ENCODE data around the gene TEAD3.
"Not testable (repeated sequence)": the region's sequence is repeated elsewhere in the genome, so short reads cannot be mapped to it uniquely, and the experiment has no call there.

Gene TEAD3

DNA sequence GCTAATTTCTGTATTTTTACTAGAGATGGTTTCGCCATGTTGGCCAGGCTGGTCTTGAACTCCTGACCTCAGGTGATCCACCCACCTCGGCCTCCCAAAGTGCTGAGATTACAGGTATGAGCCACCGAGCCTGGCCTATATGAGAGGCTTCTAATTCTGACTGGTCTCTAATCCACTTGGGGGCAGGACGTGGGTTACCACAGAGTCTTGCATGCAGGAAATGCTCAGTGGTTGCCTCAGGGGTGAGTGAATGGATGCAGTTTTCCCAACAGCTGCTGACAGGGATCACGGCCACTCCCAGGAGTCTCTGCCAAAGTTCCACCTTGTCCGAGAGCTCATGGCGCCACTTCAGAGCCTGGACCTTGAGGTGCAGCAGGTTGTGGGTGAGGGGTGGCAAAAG, 51.2 kb downstream of the TEAD3 start:
- Histone ChIP-seq H3K27ac (ENCODE audit: low read depth, low read length) (no peak overlapping the region), H3K4me3 (ENCODE audit: low read length) (no peak overlapping the region), H3K9ac (ENCODE audit: low read length) (no peak overlapping the region), H3K27me3 (ENCODE audit: control insufficient read depth, insufficient read depth, low read length) (no peaks in the 10 kb centered on the region), H3K4me1 (ENCODE audit: control insufficient read depth, insufficient read depth, low read length) (no peaks in the 10 kb centered on the region), H3K36me3 (ENCODE audit: control insufficient read depth, insufficient read depth, low read length) (no peaks in the 10 kb centered on the region)

DNA sequence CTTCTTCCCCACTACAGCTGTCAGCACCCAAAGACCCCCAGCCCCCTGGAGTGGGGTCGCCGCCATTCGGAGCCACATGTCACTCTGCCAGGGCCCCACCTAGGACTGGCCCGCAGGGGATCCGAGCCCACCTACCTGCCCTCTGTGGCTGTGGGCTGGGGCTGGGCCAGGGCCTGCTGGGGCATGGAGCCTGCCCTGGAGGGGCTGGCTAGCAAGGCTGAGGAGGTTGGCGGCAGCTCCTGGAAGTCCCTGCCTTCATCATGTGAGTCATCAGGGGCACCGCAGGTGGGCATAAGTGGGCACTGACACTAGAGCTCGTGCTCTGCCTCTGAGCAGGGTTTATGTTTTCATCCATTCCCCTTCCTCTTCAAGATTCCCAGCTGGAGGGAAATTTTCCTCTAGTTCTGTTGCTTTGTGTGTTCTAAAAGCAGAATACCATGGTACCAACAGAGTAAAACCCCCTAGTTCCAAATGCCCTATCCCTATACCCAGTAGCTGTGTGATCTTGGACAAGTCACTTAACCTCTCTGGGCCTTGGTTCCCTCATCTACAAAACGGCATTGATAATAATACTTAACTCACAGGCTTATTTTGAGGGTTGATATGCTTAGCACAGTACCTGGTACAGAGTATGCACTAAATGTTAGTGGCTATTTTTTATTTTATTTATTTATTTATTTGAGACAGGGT, 53.4 kb downstream of the TEAD3 start:
- Histone ChIP-seq H3K9ac (ENCODE audit: low read length) (no peak overlapping the region), H3K27ac (ENCODE audit: low read depth, low read length) (no peak overlapping the region), H3K4me3 (ENCODE audit: low read length) (no peak overlapping the region), H3K4me1 (ENCODE audit: control insufficient read depth, insufficient read depth, low read length) (no peaks in the 10 kb centered on the region), H3K36me3 (ENCODE audit: control insufficient read depth, insufficient read depth, low read length) (no peaks in the 10 kb centered on the region), H3K27me3 (ENCODE audit: control insufficient read depth, insufficient read depth, low read length) (no peaks in the 10 kb centered on the region)

DNA sequence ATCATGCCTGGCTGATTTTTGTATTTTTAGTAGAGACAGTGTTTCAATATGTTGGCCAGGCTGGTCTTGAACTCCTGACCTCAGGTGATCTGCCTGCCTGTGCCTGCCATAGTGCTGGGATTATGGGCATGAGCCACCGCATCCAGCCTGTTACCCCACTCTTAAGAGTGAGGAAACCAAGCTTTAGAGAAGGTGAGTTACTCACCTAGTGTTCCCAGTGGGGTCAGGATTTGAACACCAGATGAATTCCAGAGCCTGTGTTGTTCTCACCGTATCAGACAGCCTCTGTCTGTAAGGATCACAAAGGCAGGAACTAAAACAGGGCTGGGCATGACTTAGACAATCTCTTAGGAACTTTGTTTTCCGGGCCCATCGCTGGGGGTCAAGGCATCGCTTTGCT, 54.2 kb downstream of the TEAD3 start:
- no peaks in the 10 kb centered on the region for H3K36me3 ChIP-seq (ENCODE audit: control insufficient read depth, insufficient read depth, low read length)
- no peak overlapping the region for H3K27ac ChIP-seq (ENCODE audit: low read depth, low read length)
- no peaks in the 10 kb centered on the region for H3K4me1 ChIP-seq (ENCODE audit: control insufficient read depth, insufficient read depth, low read length)
- H3K4me3 ChIP-seq (ENCODE audit: low read length), result no peak overlapping the region
- no peak overlapping the region for H3K9ac ChIP-seq (ENCODE audit: low read length)
- H3K27me3 ChIP-seq (ENCODE audit: control insufficient read depth, insufficient read depth, low read length), result no peaks in the 10 kb centered on the region

DNA sequence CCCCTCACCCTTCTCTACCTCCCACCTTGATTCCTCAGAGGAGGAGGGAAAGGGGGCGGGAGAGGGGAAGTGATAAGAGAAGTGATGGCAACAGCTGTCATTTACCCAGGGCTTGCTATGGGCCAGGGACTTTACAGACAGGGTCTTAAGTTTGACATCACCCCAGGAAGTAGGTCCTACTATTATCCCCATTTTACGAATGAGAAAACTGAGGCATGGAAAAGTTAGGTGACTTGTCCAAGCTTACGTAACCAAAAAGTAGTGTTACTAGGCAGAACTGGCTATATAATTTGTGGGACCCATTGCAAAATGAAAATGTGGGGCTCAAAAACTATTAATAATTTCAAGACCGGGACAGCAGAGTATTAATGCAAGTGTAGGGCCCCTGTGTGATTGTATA, 55.2 kb downstream of the TEAD3 start:
- Histone ChIP-seq H3K4me3 (ENCODE audit: low read length) (no peak overlapping the region), H3K9ac (ENCODE audit: low read length) (no peak overlapping the region), H3K27me3 (ENCODE audit: control insufficient read depth, insufficient read depth, low read length) (no peaks in the 10 kb centered on the region), H3K27ac (ENCODE audit: low read depth, low read length) (no peak overlapping the region), H3K4me1 (ENCODE audit: control insufficient read depth, insufficient read depth, low read length) (no peaks in the 10 kb centered on the region), H3K36me3 (ENCODE audit: control insufficient read depth, insufficient read depth, low read length) (no peaks in the 10 kb centered on the region)

DNA sequence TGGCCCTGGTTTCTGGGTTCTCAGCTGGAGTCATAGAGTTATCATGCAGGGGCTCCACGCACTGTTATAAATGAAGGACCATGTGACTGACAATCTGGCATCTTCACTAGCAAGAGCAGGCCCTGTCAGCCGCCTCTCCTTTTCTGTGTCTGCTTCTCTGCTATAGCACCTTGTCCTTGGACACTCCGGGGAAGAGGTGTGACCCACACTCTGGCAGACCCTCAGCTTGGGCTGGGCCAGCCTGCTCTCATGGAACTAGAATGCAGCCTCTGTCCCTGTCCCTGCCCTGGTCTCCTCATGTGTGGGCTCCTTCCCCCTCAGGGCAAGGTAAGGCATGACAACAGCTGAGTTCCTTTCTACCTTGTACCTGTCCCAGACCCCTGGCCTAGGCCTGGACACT, 55.7 kb downstream of the TEAD3 start:
- Histone ChIP-seq H3K36me3 (ENCODE audit: control insufficient read depth, insufficient read depth, low read length) (no peaks in the 10 kb centered on the region), H3K27me3 (ENCODE audit: control insufficient read depth, insufficient read depth, low read length) (no peaks in the 10 kb centered on the region), H3K27ac (ENCODE audit: low read depth, low read length) (no peak overlapping the region), H3K4me1 (ENCODE audit: control insufficient read depth, insufficient read depth, low read length) (no peaks in the 10 kb centered on the region), H3K9ac (ENCODE audit: low read length) (no peak overlapping the region), H3K4me3 (ENCODE audit: low read length) (no peak overlapping the region)

DNA sequence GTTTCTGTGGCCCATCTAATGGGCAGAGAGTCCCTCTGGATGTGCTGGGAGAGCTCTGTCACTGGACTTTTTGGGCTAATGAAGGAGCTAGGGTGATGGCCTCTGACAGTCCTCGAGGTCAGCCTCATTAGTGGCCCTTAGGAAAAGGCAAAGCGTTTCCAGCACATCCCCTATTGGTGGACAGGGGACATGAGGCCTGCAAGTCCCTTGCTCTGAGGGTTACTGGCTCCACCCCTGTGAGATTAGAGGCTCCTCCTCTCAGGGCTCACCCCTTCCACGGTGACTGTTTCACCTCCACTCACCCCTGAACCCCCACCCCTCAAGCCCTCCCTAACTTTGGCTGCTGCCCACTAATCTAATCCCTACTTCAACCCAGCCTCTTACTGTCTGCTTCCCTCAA, 57.6 kb downstream of the TEAD3 start:
- no peaks in the 10 kb centered on the region for H3K27me3 ChIP-seq (ENCODE audit: control insufficient read depth, insufficient read depth, low read length)
- H3K4me3 ChIP-seq (ENCODE audit: low read length), result no peak overlapping the region
- peaks cover 3% of the 10 kb centered on the region for H3K4me1 ChIP-seq (ENCODE audit: control insufficient read depth, insufficient read depth, low read length)

DNA sequence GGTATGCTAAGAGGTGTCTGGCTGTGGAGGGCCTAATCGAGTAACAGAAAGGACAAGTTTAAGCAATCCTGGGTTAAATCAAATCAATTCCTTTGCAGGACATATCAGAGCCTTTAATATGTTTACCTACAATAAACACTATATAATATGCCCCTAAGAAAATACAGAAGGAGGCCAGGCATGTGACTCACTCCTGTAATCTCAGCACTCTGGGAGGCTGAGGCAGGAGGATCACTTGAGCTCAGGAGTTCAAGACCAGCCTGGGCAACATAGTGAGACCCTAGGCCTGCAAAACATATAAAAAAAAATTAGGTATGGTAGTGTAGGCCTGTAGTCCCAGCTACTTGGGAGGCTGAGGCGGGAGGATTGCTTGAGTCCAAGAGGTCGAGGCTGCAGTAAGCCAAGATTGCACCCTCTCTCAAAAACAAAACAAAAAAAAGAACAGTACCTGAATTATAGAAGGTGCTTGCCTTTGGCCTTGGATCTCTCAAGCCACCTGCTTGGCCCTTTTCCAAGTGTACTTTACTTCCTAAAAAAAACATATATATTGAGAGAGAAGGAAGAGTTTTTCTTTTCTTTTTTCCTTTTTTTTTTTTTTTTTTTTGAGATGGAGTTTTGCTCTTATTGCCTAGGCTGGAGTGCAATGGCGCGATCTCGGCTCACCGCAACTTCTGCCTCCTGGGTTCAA, 58.4 kb downstream of the TEAD3 start:
- H3K4me1 ChIP-seq (ENCODE audit: control insufficient read depth, insufficient read depth, low read length); H3K27ac ChIP-seq (ENCODE audit: low read depth, low read length); H3K9ac ChIP-seq (ENCODE audit: low read length); H3K36me3 ChIP-seq (ENCODE audit: control insufficient read depth, insufficient read depth, low read length); H3K4me3 ChIP-seq (ENCODE audit: low read length); H3K27me3 ChIP-seq (ENCODE audit: control insufficient read depth, insufficient read depth, low read length): not testable (repeated sequence)

More for the DNA sequence above, 57.6 kb downstream of the TEAD3 start:
- H3K36me3 ChIP-seq (ENCODE audit: control insufficient read depth, insufficient read depth, low read length), result no peaks in the 10 kb centered on the region
- no peak overlapping the region for H3K9ac ChIP-seq (ENCODE audit: low read length)
- H3K27ac ChIP-seq (ENCODE audit: low read depth, low read length), result no peak overlapping the region

DNA sequence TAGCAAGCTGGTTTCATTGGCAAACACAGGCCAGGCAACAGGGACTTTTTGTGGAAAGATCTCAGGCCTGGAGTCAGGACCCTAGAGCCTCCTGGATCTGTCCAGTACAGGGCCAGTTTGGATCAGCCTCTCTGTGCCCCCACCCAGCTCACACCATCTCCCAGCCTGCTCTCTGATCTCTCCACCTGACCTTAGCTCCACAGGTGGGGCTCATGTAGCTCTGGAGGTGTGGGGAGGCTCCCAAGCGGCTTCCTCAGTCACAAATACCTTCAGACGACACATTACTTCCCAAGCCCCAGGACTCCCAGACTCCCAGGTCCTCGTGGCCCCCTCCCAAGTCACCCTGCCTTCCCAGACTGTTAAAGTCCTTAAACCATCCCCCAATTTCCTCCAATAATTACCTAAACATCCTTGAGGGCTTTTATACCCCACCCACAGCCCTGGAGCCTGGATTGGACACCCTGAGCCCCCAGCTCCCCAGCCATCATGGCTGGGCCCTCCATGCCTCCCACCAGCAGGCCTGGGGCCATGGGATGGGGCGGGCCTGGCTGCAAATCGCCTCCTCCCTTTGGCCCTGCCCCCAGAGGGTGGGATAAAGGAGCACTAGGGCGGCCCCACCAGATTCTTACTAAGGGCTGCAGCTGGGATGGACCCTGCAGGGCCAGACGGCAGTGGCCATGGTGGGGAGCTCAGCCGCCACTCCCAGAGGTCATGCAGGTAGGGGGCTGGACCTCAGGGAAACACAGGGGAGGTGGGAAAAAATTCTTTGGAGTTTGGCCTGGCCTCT, 60.6 kb downstream of the TEAD3 start:
- H3K4me3 ChIP-seq (ENCODE audit: low read length), result no peak overlapping the region
- no peaks in the 10 kb centered on the region for H3K27me3 ChIP-seq (ENCODE audit: control insufficient read depth, insufficient read depth, low read length)
- H3K27ac ChIP-seq (ENCODE audit: low read depth, low read length), result no peak overlapping the region
- H3K36me3 ChIP-seq (ENCODE audit: control insufficient read depth, insufficient read depth, low read length), result no peaks in the 10 kb centered on the region
- H3K9ac ChIP-seq (ENCODE audit: low read length), result no peak overlapping the region
- H3K4me1 ChIP-seq (ENCODE audit: control insufficient read depth, insufficient read depth, low read length), result peaks cover 3% of the 10 kb centered on the region

DNA sequence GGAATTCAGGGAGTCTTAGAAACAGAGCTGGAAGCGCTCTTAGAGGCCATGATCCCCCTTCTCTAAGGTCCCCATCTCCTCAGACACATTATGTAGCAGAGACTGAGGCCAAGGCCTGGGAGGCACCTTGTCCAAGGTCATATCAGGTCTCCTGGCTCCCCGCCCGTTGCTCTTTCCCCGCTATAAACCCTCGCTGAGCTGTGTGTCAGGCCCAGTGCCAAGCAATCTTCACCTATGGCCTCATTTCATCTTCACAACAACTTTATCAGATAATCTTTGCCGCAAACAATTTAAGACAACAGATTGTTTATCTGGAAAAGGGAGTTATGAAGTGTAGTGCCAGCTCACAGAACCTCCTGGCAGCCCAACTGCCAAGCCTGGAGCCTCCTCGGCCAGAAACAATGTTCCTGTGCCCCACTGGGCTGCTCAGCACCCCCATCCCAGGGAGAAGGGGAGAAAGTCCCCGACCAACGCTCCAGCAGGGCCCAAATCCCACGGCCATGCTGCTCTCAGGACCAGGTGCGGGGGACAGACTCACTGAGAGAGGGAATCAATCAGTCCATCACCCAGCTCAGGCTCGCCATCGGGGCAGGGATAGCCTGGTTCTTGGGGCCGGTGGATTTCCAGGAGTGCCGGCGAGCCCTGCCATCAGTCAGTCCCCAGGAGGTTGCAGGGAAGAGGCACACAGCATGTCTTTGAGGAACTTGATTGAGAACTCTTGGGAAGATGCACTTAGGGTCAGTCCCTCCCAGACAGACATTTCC, 61.6 kb downstream of the TEAD3 start:
- Histone ChIP-seq H3K27ac (ENCODE audit: low read depth, low read length) (no peak overlapping the region), H3K9ac (ENCODE audit: low read length) (no peak overlapping the region)

DNA sequence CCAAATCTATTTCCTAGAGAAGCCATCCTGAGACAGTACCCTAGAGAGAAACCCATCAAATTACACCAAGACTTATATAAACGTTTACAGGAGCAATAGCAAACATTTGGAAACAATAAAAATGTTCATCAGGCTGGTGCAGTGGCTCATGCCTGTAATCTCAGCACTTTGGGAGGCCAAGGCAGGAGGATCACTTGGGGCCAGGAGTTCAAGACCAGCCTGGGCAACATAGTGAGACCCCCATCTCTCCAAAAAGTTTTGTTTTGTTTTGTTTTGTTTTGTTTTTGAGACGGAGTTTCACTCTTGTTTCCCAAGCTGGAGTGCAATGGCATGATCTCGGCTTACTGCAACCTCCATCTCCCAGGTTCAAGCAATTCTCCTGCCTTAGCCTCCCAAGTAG, 64.2 kb downstream of the TEAD3 start:
- H3K36me3 ChIP-seq (ENCODE audit: control insufficient read depth, insufficient read depth, low read length); H3K9ac ChIP-seq (ENCODE audit: low read length); H3K4me1 ChIP-seq (ENCODE audit: control insufficient read depth, insufficient read depth, low read length); H3K4me3 ChIP-seq (ENCODE audit: low read length); H3K27me3 ChIP-seq (ENCODE audit: control insufficient read depth, insufficient read depth, low read length); H3K27ac ChIP-seq (ENCODE audit: low read depth, low read length): not testable (repeated sequence)

More for the DNA sequence above, 61.6 kb downstream of the TEAD3 start:
- Histone ChIP-seq H3K36me3 (ENCODE audit: control insufficient read depth, insufficient read depth, low read length) (no peaks in the 10 kb centered on the region), H3K27me3 (ENCODE audit: control insufficient read depth, insufficient read depth, low read length) (no peaks in the 10 kb centered on the region), H3K4me1 (ENCODE audit: control insufficient read depth, insufficient read depth, low read length) (peaks cover 3% of the 10 kb centered on the region), H3K4me3 (ENCODE audit: low read length) (no peak overlapping the region)

DNA sequence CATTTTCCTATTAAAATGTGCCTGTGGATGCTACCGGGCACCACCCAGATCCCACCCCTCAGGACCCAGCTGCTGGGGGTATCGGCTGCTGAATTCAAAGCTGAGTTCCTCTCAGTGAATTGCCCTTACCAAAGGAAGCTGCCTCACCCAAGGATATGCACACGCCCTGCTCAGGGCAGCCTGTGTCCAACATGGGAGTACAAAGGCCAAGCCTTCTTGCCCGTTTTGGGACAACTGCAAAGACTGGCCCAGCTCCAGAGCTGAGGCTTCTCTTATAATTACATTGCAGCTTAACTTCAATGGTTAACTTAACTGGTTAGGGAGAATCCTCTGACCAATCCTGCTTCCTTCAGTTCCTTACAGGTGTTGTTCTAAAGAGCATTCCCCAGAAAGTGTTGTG, 64.6 kb downstream of the TEAD3 start:
- H3K27ac ChIP-seq (ENCODE audit: low read depth, low read length), result no peak overlapping the region
- H3K36me3 ChIP-seq (ENCODE audit: control insufficient read depth, insufficient read depth, low read length), result no peaks in the 10 kb centered on the region
- H3K27me3 ChIP-seq (ENCODE audit: control insufficient read depth, insufficient read depth, low read length), result no peaks in the 10 kb centered on the region
- no peak overlapping the region for H3K4me3 ChIP-seq (ENCODE audit: low read length)
- no peak overlapping the region for H3K9ac ChIP-seq (ENCODE audit: low read length)
- H3K4me1 ChIP-seq (ENCODE audit: control insufficient read depth, insufficient read depth, low read length), result peaks cover 3% of the 10 kb centered on the region

DNA sequence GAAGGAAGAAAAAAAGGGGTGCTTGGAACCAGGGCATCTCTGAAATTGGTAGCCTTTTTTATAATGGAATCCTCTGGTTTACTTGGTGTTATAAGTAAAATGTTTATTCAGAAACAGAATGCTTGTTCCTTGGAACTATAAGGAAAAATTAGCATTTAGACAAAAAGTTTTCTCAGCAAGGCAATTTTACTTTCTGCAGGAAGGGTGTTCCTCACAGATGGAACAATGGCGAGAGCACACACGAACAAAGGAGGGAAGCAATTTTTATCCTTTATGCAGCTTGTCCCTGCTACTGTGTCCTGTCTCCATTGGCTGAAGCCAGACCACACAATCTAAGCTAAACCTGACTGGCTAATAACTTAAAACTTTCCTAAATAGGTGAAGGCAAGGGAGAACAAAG, 67.4 kb downstream of the TEAD3 start:
- Histone ChIP-seq H3K36me3 (ENCODE audit: control insufficient read depth, insufficient read depth, low read length) (peaks cover 12% of the 10 kb centered on the region), H3K4me3 (ENCODE audit: low read length) (no peak overlapping the region), H3K4me1 (ENCODE audit: control insufficient read depth, insufficient read depth, low read length) (no peaks in the 10 kb centered on the region), H3K9ac (ENCODE audit: low read length) (no peak overlapping the region), H3K27me3 (ENCODE audit: control insufficient read depth, insufficient read depth, low read length) (no peaks in the 10 kb centered on the region), H3K27ac (ENCODE audit: low read depth, low read length) (no peak overlapping the region)
